Kidney capillary endothelial cell (primary cell): ENCODE results near the gene ENHO.
"Not testable (repeated sequence)": the region's sequence is repeated elsewhere in the genome, so short reads cannot be mapped to it uniquely, and the experiment has no call there.

Experiments used
- DNase-seq: peaks from one replicate; pipeline ENCODE4 v3.0.0-alpha.2; 2018; ENCODE audit warnings: low spot score

ENHO gene

DNA sequence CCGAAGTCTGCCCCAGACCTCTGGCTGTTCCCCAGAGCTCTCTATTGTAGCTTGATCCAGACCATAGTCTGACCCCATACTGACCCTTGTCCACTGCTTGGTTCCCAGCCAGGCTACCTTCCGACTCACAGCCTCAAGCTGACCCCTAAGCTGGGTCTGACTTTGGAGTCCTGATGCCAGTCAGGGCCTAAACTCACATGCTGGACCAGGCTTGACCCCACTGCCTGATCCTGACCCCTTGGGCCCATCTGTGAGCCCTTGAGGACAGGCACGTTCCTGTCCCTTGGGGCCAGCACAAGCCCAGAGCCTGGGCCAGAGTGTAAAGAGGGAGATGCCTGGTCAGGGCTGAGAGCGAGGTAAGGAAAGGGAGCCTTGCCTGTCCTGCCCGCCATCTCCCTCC, 32.7 kb upstream of the ENHO start:
- DNase-seq, result no peak

DNA sequence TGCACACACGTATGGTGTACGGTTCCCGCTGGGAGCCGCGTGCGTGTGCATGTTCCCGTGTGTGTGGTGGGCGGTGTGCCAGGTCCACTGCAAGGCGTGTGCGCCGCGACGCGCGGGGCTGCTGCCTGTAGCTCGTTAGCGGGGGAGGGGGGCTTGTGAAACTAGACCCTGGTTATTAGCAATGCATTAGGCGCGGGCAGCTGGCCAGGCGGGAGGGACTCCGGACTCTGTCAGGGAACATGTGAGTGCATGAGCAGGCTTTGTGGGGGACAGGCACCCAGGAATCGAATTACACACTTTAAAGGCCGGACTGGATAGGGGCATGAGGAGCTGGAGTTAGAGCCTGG, 32.2 kb upstream of the ENHO start:
- DNase-seq, result no peak

DNA sequence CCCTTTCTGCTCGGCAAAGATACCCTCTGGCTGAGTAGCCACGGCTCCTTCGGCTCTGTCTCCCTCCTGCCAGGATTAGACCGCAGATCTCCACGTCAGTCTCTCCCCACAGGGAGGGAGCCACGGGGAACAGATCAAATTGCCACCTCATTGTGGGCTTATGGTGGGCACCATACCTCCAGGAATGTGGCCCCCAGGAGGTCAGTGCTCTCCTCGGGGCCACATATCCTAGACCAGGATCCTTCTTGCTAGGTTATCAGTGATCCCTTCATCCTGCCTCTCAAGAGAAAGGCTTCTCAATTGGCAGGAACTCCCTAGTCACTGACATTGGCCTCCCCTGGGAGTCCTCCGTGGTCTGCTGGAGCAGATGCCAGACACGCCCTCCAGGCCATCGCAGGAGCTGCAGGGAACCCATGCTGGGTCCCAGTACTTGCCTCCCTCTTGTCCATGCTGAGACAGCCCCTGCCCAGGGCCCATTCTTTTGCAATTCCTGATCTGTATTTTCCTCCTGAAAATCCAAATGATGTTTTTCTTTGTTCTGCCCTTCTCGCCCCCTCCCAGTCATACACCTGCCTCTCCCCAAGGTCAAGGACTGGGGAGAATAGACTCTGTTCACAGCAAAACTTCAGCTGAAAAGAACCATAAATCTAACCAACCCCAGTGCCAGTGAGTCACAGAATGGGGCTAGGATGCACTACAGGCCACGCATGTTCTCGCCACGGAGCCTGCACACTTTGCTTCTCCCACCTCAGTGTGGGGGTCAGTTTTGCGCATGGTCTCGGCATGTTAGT, 31.6 kb upstream of the ENHO start:
- no peak for DNase-seq

DNA sequence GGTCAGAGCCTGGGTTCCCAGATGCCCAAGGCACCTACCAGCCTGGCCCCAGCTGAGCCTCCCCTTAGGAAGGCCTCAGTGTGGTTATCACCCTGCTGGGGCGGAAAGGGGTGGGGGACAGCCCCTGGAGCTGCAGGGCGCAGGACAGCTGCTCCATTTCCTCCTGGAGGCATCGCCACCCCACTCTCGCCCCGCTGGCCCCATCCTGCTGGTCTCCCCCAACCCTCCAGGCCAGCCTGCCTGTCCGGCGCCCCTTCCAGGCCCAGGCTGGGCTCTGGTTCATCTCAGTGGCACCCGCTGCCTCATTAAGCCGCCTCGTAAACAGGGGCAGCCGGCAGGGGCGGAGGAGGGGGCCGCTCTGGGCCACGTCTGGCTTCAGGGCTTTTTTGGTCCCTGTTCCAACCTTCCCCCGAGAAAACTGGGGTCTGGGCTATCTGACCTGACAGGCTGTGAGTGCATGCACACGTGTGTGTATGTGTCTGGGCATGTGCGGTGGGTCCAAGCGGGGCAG, 30.8 kb upstream of the ENHO start:
- no peak for DNase-seq

DNA sequence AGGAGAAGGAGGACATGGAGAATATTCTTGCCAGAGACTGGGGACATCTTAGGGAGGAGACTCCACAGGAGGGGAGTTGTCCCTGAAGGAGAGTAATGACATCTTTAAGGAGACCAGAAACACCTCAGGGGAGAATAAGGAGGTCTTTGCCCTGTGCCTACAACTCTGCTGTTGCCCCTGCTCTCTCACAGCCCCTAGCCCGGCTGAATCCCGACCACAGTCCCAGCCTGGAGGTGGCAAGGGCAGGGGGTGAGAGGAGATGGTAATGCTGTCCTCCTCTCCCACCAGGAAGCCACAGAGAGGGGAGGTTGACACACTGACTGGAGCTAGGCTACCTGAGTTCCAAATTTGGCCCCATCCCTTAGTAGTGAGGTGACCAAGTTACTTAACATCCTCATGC, 30.2 kb upstream of the ENHO start:
- no peak for DNase-seq

DNA sequence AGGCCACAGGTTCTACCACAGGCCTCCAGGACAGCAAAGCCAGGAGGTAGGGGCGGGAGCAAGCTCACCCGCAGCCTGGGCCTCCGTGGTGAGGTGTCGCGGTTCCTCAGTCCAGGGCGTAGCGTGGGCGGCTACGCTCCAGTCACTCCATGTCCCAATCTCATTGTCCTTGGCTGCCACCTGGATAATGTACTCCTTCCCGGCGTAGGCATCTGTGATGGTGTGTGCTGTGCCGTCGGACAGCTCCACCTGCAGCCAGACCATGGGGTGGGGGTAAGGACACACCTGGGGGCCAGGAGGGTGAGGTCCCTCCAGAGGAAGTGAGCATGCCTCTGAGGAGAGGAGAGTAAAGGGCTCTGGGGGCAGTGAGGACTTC, 29.8 kb upstream of the ENHO start:
- DNase-seq, result no peak

DNA sequence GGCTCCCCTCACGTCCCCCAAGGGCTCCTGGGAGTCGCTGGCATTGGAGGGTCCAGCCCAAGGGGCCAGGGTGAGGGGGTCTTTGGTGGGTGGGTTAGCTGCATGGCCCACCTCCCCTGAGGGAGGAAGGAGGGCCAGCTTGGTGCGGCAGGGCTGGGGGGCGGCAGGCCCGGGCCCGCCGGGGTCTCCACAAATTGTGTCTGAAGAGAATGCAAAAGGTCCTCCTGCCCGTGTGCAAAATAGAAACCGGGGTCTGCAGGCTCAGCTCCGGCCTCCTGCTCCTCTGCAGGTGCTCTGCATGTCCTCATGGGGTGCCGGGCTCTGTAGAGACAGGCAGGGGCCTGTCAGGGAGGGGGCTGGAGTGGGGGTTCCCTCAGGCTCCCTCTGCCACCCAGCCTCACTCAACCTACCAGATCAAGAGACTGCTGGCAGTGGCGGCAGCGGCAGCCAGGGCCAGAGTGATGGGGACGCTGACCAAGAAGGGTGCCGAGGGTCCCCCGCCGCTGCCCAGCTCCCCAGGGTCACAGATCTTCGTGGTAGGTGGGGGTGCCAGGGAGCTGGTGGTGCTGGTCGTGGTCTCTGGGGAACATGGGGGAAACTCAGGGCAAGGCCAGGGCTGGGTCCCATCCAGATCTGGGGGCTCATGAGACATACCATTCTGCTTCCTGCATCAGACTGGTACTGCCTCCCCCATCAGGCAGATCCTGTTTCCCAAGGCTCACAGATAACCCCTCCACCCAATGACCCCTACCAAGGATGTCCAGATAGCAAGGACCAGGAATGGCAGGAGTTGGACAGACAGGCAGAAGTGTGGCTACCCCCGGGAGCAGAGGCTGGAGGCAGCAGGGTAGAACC, 29.2 kb upstream of the ENHO start:
- no peak for DNase-seq

DNA sequence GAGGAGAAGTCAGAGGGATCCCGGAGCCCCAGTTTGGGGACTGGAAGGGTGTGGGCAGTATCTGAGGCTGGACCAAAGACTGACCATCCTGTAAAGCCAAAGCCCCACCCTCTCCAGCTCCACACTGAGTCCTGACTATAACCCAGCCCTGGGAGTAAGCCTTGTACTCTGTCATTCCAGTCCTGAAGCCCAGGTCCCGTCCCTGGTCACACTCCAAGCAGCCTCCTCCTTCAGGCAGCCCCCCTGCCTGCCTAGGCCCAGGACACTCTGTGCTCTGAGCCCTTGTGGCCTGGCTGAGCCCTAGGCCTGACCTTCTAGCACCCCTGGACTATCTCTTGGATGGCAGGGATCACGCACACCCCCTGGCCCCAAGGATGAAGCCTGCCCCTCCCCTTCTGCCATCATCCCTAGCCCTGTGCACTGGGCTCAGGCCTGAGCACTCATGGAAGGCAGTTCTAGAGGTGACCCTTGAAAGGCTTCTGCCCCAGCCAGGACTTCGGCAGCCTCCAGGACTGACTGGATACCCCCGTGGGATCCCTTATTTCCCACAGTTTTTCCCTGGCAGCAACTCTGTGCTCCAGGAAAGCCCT, 28.0 kb upstream of the ENHO start:
- DNase-seq, result no peak

DNA sequence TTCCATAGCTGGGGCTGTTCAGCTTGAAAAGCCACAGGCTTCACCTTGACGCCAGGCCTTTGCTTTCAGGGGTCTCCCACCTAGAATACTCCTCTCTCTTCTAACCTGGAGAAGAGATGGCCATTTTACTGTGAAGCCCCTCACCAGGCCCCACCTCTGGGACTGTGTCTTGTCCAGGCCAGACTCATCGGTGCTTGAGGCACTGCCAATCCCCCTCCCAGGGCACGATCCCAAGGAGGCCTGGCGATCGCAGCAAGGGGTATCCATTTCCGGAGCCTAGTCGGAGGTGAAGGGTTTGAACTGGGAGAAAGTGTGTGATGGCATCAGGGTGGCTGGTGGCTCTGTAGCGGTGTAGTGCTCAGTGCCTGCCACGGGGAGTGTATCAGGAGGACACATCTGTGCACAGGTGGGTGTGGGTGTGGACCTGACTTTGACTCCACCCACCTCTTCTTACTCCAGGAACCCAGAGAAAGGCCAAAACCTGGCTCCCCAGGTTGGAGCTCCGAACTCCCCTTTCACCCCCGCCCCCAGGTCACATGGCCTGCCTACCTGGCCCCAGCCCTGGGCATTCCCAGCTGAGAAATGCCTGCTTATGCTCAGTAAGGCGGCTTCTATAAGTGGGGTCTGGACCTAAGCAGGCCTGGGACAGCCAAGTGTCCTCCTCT, 27.4 kb upstream of the ENHO start:
- no peak for DNase-seq

DNA sequence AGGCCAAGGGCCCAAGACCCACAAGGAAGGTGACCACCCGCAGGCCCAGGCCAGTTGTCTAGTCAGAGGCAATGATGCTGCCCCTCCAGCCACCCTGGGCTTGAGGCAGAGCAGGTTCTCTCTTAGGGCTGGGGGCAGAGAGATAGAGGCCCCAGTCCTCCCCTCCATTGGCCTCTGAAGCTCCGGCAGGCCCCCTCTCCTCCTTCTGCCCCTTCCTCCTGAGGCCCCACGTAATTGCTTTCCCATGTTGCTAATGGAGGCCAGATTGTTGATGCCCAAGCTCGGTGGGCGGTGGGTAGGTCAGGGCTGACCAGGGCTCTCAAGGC, 26.6 kb upstream of the ENHO start:
- DNase-seq, result no peak

DNA sequence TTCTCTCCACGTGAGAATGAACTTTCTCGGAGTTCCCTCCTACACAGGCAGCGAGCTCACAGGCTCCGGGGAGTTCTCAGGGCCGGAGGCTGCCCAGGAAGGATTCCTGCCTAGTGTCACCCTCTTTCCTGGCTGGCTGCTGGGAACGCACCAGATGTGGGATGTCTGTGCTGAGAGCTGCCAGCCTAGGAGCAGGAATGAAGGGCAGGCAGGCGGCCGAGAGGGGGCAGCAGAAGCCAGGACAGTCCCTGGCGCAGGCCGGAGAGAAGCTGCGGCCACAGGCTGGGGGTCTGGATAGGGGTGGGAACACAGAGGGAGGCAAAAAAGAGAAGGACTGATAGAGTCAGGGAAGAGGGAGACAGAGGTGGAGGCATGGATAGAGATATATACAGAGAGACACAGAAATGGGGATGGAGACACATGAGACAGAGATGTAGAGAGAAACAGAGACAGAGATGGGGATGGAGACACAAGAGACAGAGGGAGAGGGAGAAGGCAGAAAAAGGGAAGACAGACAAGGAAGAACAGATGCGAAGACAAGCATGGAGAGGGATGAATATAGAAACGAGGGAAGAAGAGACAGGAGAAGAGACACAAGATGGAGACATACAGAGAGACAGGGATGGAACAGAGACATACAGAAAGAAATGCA, 25.3 kb upstream of the ENHO start:
- peak; percentile 51 for DNase-seq

DNA sequence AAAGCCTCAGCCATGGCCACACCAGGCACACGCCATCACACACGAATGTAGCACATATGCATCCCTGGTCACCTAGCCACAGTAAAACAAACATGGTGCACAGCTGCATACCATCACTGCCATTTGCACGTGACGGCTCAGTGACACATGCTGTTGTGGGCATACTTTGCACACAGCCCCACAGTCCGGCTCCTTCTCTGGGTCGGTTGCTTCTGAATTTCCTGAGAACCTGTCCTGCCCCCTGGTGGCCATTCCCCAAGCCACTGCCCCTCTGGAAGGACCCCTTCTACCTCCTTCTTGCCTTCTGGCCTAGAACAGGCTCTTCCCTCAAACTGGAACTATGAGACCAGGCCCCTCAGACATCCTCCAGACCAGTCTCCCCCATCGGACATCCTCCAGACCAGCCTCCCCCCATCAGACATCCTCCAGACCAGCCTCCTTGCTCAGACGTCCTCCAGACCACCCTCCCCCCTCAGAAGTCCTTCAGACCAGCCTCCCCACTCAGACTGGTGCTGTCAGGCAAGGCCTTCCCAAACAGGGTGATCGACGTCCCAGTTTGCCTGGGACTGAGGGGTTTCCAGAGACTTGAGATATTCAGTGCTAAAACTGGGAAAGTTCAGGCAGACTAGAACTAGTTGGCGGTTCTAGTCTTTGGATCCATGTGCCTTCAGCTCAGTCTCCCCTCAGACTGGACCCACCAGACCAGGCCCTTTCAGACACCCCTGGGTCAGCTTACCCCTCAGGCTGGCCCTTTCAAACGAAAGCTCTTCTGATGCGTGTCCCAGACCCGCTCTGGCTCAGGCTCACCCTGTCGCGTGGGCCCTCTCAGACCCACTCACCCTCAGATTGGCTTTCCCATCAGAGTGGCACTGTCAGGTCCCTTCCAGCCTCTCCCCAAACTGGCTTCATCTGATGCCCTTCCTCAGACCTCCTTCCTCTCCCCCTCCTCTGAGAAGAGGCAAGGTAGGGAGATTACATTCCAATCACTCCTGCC, 24.3 kb upstream of the ENHO start:
- DNase-seq, result peak; percentile 83

DNA sequence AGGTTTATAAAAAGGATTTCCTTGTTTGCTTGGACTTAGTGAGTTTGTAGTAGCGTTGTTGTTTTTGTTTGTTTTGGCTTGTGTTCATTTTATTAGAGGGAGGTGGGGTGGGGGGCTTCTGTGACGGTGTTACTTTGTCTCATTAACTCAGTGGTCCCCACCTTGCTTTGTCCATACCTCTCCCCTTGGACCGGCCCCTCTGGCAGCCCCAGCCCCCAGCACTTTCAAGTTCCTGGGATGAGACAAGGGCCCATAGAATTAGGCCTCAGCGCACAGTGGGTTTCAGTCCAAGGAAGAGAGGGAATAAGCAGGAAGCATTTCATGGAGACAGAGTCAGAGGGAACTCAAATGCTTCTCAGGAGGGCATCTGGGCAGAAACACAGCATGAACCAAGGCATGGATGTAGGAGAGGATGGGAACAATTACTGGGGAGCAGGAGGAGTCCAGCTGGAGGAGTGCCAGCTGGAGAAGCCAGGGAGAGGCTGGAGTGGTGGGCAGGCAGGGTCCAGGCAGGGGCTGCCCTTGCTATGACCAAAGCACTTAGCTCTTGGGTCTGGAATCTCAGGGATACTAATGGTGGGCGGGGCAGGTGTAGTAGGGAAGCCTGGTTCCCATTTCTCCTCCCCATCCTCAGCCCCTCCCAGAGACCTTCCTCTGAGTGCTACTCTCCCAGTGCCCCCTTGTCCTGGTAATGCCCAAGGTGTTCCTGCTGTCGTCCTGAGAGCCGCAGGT, 23.5 kb upstream of the ENHO start:
- DNase-seq, result no peak

DNA sequence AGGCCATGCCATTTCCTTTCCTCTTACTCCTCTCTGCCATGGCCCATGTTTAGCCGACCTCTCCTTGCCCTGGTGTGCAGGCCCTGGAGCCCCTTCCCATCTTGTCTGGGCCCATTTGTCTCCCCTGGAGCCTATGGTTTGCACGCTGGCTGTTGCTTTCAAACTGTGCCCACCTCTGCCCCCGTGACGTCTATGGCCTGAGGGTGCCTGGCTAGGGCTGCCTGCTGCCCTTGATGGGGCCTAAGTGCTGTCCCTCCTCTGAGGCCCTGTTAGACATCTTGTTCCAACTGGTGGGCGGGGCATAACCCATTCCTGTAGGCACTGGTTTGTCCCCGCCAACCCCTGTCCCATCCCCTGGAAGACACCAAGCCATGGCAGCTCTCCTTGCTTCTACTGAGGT, 22.7 kb upstream of the ENHO start:
- DNase-seq, result no peak

DNA sequence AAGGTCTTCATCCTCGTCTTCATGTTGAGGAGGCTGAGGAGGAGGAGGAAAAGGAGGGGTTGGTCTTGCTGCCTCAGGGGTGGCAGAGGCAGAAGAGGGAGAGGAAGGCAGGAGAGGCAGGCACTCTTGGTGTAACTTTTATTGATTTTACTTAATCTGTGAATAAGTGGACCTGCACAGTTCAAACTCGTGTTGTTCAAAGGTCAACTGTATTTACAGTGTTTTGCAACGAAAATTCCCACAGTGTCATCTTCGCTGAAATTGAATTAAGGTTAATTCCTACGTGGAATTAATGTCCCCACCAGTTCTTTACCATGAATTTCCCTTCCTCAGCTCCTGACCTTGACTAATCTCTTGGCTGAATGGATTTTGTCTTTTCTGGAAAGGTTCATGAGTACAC, 21.2 kb upstream of the ENHO start:
- DNase-seq, result no peak

DNA sequence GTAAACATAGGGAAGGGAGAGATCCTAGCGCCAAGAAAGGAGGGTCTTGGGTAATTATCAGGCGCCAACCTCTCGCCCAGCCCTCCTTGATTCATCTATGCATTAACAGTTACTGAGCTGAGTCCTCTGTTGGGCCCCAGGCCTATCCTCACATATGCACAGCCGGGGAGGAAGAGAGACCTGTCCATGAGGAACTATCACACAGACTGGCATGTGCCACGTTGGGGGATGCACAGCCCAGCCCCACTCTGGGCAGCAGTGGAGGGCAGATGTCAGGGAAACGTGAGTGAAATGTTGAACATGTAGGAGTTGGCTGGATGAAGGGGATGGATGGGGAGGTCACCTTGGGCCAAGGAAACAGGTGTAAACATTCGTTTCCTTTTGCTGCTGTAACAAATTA, 18.8 kb upstream of the ENHO start:
- DNase-seq, result no peak

DNA sequence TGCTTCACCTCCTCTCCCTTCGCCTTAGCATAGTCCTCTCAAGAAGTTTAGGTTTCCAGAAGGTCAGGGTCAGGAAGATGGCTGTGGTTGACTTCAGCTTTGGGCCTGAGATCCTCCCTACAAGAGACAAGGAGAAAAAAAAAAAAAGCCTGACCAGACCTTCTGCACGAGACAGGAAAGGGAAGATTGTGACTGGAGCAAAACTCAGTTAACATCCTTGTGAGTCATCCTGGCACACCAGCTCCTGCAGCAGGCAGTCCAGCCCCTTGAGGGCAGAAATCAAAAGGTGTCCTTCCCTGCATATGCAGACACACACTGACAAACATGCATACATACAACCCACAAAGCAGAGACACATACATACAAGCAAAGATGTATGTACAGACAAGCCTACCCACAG, 18.0 kb upstream of the ENHO start:
- DNase-seq, result peak; percentile 77

DNA sequence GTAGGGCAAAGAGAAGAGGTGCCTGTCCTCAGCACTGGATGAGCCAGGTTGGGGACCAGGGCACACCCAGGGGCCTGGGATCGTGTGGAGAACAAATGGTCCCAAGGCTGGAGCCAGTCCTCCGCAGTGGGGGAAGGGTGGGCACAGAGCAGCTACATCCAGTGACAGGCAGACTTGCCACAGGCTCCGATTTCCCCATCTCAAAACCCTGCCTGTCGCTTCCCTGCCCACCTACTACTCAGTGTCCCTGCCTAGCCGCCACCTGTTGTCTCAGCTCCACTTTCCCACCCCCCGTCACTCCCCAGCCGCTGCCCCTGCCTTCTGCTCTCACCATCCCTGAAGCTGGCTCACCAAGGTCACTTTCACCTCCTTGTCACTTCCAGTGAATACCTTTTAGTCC, 13.9 kb upstream of the ENHO start:
- DNase-seq, result no peak

DNA sequence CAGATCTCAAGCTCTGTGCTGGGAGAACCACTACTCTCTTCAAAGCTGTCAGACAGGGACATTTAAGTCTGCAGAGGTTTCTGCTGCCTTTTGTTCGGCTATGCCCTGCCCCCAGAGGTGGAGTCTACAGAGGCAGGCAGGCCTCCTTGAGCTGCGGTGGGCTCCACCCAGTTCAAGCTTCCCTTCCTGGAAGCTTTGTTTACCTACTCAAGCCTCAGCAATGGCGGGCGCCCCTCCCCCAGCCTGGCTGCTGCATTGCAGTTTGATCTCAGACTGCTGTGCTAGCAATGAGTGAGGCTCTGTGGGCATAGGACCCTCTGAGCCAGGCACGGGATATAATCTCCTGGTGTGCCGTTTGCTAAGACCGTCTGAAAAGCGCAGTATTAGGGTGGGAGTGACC, 9.3 kb upstream of the ENHO start:
- not testable (repeated sequence) for DNase-seq

DNA sequence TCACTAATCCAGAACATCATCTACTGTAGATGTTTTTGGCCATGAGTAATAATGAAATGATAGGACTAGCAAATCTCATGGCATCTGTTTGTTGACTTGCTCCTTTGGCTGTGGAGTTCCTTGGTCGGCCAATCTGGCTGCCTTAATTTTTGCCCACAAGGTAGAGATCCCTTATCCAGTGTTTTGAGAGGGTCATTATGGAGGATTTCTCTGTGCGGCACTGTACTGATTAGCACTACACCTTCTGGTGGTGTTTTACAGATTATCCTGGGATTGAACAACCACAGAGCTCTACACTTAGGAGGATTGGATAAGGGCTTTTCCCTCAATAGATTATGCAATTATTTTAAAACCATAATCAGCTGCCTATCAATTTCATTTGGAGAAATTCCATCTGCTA, 3.2 kb upstream of the ENHO start:
- DNase-seq, result no peak
